HAP-1 (cell line): ENCODE data around the gene AFDN.

Source experiments
- DNase-seq, 2 experiments: peaks; one replicate each; pipeline ENCODE4 v3.0.0-alpha.2; 2016 to 2020; ENCODE audit warnings: low spot score in 2 of 2
- H3K27me3 ChIP-seq: fragments of 250-450 bp; sonication (Bioruptor Pico); 2 replicates; pipeline ENCODE4 v1.5.1; 2020; ENCODE audit warnings: low read depth, mild to moderate bottlenecking, moderate library complexity
- H3K36me3 ChIP-seq: fragments of 250-450 bp; sonication (Bioruptor Pico); replicated peaks from 2 replicates; pipeline ENCODE4 v1.5.1; 2020; ENCODE audit warnings: mild to moderate bottlenecking
- H3K4me1 ChIP-seq: fragments of 250-450 bp; sonication (Bioruptor Pico); 2 replicates; pipeline ENCODE4 v1.5.1; 2020; ENCODE audit warnings: mild to moderate bottlenecking
- H3K4me3 ChIP-seq: fragments of 250-450 bp; sonication (Bioruptor Pico); 2 replicates; pipeline ENCODE4 v1.5.1; 2020; ENCODE audit warnings: mild to moderate bottlenecking, moderate library complexity
- H3K9me3 ChIP-seq: fragments of 250-450 bp; sonication (Bioruptor Pico); 2 replicates; pipeline ENCODE4 v1.5.1; 2020; ENCODE audit warnings: mild to moderate bottlenecking, moderate library complexity
- in situ Hi-C: fragments of 300-500 bp; cut with MboI; formaldehyde crosslinking; loops from 3 replicates; pipeline ENCODE4 v1.14.3; 2020; ENCODE audit warnings: low sequenced_read_pairs, inconsistent platforms, mixed read lengths

AFDN gene

DNA sequence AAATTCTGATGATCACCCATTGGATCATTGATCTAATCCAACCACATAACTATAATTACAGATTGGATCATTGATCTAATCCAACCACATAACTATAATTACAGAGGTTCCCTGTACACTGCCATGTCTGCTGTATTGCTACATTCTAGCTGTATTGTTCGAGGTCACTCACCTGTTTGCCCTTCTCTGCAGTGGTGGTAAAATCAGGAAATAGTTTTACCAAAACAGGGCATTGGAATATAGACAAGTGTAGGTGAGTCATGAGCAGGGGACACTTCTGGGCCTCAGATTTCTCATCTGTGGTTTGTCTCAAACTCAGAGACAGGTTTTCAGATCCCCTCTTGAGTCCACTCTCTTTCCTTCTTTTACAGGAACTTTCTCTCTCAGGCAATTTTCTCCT lies 9.0 kb upstream of the AFDN start:
- no peaks in the 10 kb centered on the region for H3K36me3 ChIP-seq
- H3K9me3 ChIP-seq = no peaks in the 10 kb centered on the region
- no peak overlapping the region for H3K4me3 ChIP-seq
- H3K4me1 ChIP-seq = no peaks in the 10 kb centered on the region
- no peaks in the 10 kb centered on the region for H3K27me3 ChIP-seq
- DNase-seq = no peak
- in situ Hi-C loops = no loop called here

DNA sequence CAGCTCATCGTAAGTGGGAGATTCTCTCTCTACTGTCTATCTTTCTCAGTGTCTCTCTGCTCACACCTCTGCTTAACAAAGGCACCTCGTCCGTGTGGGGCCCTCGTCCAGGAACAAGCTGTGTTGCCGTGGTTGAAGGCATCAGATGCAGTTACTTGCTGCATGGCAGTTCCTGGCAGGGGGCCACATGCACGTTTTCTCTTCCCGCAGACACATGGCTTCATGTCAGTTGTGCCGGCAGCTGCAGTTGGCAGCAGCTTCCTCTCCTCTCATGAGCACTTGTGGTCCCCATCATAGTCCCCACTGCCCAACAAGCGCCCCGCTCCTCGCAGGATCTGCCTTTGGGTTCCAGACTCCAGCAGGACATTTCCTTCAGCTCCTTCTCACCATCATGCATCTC lies 7.1 kb upstream of the AFDN start:
- DNase-seq = no peak
- Histone ChIP-seq H3K36me3 (no peaks in the 10 kb centered on the region), H3K4me3 (no peak overlapping the region), H3K27me3 (no peaks in the 10 kb centered on the region), H3K4me1 (no peaks in the 10 kb centered on the region), H3K9me3 (no peaks in the 10 kb centered on the region)
- in situ Hi-C loops = no loop called here

DNA sequence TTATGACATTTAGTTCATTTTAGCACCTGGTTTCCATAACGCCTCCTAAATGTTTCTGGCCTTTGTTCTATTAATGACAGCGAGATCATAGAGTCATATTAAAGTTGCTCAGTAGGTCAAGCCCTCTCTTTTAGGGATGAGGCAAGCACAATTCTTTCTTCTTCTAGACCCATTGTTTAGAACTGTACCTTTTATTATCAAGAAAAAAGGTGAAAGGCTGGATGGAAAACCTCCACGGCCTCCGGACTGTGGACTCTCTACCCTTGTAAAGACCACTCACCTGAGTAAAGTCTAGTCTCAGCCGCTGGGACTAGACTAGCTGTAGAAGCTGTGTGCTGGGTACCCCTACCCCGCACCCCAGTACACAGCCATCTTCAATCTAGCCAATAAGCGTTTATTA lies 6.0 kb upstream of the AFDN start:
- DNase-seq = no peak
- in situ Hi-C loops = no loop called here
- Histone ChIP-seq H3K36me3 (no peaks in the 10 kb centered on the region), H3K27me3 (no peaks in the 10 kb centered on the region), H3K4me3 (no peak overlapping the region), H3K4me1 (peaks cover 5% of the 10 kb centered on the region; the same call in 1 of the 2 replicates), H3K9me3 (no peaks in the 10 kb centered on the region)

DNA sequence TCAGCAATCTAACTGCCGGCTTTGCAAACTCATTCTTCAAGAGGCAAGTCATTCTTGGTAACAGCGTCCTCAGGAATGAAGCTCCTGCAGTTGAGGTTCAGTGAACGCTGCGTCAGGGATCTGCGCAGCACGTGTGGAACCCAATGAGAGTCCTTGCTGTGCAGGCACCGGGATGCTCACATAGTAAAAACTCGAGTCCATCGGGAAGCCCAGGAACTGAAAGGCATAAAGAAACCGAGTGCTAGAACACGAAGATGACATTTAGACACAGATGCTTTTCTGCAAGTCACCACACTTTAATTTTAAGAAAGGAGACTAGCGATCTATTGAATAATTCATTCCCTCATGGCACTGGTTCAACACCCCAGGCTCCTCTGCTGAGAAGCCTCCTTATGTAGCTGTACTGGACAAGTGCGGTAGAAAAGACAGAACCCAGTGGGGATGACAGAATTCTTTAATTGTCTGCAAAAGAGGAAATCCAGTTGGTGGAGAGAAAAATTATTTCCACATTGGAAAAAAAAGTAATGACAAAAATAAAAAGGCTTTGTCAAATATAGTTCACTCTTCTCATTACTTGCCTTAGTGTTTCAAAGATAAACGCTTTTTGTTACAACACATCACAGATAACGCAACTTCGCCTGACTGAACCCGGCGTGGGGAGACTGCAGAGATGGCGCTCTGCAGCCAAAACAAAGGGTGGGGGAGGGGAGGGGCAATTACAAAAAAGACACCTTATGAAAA lies 1.9 kb upstream of the AFDN start:
- in situ Hi-C loops = no loop called here
- DNase-seq = no peak
- no peak overlapping the region for H3K4me3 ChIP-seq

DNA sequence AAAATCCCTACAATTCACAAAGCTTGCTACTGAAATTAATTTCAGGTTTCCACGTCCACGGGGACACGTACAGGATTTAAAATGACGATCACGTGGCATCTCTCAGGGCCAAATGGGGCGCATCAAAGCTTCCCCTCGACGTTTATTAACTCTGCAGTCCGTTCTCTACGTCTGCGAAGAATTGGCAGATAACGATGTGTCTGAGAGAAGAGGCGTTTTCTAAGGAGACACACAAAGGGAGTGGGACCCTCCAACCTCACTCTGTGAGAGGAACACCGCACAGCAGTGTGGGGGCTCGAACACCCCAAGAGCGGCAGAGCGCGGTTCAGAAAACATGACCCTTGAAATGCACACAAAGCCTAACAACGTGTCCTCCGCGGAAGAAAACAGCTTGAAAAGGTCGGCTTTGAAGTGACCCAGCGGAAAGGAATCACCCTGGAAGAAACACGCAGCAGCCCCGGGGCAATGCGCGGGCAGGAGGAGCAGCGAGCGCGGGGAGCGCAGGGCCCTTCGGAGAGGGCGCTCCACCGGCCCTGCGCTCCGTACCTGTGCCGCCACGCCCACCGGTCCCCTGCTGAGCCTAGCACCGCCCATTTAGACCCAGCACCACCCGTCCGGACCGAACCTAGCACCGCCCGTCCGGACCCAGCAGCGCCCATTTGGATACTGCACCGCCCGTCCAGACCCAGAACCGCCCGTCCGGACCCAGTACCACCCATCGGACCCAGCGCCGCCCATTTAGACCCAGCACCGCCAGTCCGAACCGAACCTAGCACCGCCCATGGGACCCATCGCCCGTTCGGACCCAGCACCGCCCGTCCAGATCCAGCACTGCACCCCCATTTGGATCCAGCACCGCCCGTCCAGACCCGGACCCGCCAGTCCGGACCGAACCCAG lies 1.1 kb upstream of the AFDN start:
- DNase-seq = peak; percentile 40 to 82
- Histone ChIP-seq H3K9me3 (no peaks in the 10 kb centered on the region), H3K27me3 (no peaks in the 10 kb centered on the region), H3K4me3 (peak overlapping the region; percentile 86), H3K4me1 (peaks cover 15% of the 10 kb centered on the region), H3K36me3 (peaks cover 3% of the 10 kb centered on the region; the same call in 1 of the 2 replicates)
- in situ Hi-C loops = no loop called here

More for the DNA sequence above, 1.9 kb upstream of the AFDN start:
- H3K9me3 ChIP-seq = no peaks in the 10 kb centered on the region
- H3K4me1 ChIP-seq = peaks cover 12% of the 10 kb centered on the region
- no peaks in the 10 kb centered on the region for H3K27me3 ChIP-seq
- H3K36me3 ChIP-seq = no peaks in the 10 kb centered on the region

DNA sequence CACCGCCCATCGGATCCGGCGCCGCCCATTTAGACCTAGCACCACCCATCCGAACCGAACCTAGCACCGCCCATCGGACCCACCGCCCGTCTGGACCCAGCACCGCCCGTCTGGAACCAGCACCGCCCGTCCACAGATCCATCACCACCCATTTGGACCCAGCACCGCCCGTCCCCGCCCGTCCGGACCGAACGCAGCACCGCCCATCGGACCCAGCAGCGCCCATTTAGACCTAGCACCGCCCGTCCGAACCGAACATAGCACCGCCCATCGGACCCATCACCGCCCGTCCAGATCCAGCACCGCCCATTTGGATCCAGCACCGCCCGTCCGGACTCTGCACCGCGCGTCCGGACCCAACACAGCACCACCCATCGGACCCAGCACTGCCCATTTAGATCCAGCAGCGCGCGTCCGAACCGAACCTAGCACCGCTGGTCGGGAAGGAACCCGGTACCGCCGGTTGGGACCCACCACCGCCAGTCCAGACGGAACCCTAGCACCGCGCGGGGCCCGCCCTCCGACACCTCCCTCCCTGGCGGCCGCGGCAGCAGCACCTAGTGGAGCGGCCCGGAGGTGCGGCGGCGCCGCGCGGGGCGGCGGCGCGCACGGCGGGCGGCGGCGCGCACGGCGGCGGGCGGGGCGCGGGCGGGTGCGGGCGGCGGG lies 348 bp upstream of the AFDN start:
- Histone ChIP-seq H3K4me3 (peak overlapping the region; percentile 86), H3K4me1 (peaks cover 15% of the 10 kb centered on the region), H3K36me3 (peaks cover 3% of the 10 kb centered on the region; the same call in 1 of the 2 replicates), H3K27me3 (no peaks in the 10 kb centered on the region), H3K9me3 (no peaks in the 10 kb centered on the region)
- in situ Hi-C loops = no loop called here
- peak; percentile 59 to 79 for DNase-seq

- peak overlapping the region; percentile 65 for H3K4me3 ChIP-seq
- in situ Hi-C loops = no loop called here
These were observed 1.0 kb downstream of the AFDN start for GRCh38 chr6:167827583-167828324.

DNA sequence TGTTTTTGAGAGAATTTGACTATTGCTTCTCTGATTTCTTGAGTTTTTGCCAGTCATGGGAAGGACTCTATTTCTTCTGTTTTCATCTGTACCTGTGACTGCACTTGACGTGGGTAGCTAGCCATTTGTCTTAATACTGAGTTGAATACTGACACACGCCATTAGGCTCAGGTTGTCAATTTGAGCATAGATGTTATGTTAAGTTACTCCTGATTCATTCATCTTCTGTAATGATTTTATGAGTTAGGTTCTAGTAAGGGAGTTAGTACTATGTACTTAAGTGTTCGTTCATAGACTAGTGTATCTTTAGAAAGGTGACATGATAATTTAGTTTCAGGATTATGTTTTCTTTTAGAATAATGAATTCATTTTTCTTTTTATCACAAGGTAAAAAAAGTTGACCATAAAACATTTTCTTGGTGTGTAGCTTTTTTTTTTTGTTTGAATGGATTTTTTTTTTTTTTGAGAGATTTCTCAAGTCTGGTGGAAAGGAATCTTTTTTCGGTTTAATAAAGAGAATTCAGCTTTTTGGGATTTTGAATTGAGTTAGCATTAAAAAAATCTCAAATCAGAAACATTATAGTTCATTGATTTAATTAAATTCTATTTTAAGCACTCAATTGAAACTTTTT lies 1.7 kb downstream of the AFDN start:
- H3K4me1 ChIP-seq = peaks cover 18% of the 10 kb centered on the region
- H3K27me3 ChIP-seq = no peaks in the 10 kb centered on the region
- peak overlapping the region; percentile 65 for H3K4me3 ChIP-seq
- peak in 1 of 2 experiments; percentile 41 for DNase-seq
- no peaks in the 10 kb centered on the region for H3K9me3 ChIP-seq
- in situ Hi-C loops = no loop called here
- H3K36me3 ChIP-seq = peaks cover 3% of the 10 kb centered on the region; the same call in 1 of the 2 replicates

More at GRCh38 chr6:167827583-167828324, 1.0 kb downstream of the AFDN start:
- peaks cover 15% of the 10 kb centered on the region for H3K4me1 ChIP-seq
- H3K27me3 ChIP-seq = no peaks in the 10 kb centered on the region
- H3K36me3 ChIP-seq = peaks cover 3% of the 10 kb centered on the region; the same call in 1 of the 2 replicates
- no peaks in the 10 kb centered on the region for H3K9me3 ChIP-seq
- peak; percentile 45 to 66 for DNase-seq

GRCh38 chr6:167829513-167829912 lies 2.8 kb downstream of the AFDN start:
- DNase-seq = no peak
- no peak overlapping the region for H3K4me3 ChIP-seq
- H3K36me3 ChIP-seq = peaks cover 3% of the 10 kb centered on the region; the same call in 1 of the 2 replicates
- no peaks in the 10 kb centered on the region for H3K9me3 ChIP-seq
- H3K4me1 ChIP-seq = peaks cover 18% of the 10 kb centered on the region
- H3K27me3 ChIP-seq = no peaks in the 10 kb centered on the region
- in situ Hi-C loops = no loop called here

DNA sequence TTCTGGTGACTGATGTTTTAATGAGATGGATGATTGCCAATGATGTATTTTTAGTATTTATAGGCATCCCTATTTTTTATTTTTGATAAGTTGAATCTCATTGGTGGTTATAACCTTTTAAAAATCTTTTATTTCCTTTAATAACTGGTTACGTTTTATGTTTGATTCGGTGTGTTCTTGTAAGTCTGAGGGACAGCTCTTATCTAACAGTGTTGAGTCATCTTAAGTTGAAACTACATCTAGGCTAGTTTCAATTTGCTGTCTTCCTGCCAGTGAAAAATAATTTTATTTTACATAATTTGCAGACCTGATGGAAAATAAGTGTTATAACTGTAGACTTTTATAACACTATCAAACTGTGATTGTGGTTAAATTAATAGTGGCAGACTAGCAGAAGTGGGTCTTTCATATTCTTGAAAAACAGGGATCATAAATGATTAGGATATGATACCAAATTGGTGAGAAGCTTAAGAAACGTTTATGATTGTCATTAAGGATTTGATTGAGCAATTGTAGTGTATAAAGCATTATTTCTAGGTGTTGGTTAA lies 4.6 kb downstream of the AFDN start:
- Histone ChIP-seq H3K27me3 (no peaks in the 10 kb centered on the region), H3K9me3 (no peaks in the 10 kb centered on the region), H3K4me1 (peaks cover 29% of the 10 kb centered on the region), H3K36me3 (peaks cover 3% of the 10 kb centered on the region; the same call in 1 of the 2 replicates), H3K4me3 (no peak overlapping the region)
- in situ Hi-C loops = no loop called here
- DNase-seq = no peak

DNA sequence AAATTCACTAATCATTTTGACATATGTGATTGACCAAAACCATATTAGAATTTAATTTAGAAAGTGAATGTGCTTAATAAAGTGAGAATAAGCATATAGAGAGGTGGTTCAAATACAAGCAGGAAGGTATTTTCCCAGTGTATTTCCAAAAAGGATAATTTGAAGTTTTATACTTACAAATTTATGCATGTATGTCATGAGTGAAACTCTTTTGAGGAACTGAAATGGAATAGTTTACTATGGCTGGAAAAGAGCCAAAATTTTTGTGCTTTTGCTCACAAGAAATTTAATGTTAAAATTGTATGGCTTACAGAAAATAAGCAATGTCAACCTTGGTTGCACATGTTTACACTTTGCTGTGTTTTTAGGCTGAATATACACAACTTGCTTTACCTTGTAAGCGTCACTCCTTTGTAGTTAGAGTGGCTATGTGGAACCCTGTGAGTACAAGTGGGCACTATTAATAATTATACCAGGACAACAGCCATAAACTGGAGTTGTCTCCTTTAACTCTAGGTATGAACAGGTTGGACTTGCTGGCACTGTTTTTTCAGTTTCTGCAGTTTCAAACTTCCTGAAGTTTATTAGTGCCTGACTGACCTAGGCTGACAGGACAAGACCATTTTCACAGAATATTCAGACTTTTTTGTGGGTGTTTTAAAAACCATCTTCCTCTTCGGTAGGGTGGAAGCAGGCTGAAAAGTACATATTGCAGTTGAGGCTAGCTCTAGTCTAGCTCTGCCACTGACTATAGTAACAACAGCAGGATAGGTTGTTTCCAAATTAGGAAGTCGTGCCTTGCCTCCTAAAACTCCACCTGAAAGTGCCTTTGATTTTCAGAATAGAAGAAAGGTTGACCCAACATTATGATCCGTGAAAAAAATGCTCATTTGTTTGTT lies 6.0 kb downstream of the AFDN start:
- Histone ChIP-seq H3K36me3 (peaks cover 3% of the 10 kb centered on the region; the same call in 1 of the 2 replicates), H3K9me3 (no peaks in the 10 kb centered on the region), H3K4me3 (no peak overlapping the region), H3K27me3 (no peaks in the 10 kb centered on the region), H3K4me1 (peaks cover 31% of the 10 kb centered on the region)
- no peak for DNase-seq
- in situ Hi-C loops = no loop called here

GRCh38 chr6:167833396-167833763 lies 6.7 kb downstream of the AFDN start:
- Histone ChIP-seq H3K36me3 (peaks cover 3% of the 10 kb centered on the region; the same call in 1 of the 2 replicates), H3K4me3 (no peak overlapping the region), H3K9me3 (no peaks in the 10 kb centered on the region), H3K27me3 (no peaks in the 10 kb centered on the region), H3K4me1 (peaks cover 31% of the 10 kb centered on the region)
- DNase-seq = no peak
- in situ Hi-C loops = no loop called here
